ENCODE results near the gene FHIT.
"Not testable (repeated sequence)": the region's sequence is repeated elsewhere in the genome, so short reads cannot be mapped to it uniquely, and the experiment has no call there.

The FHIT gene

DNA sequence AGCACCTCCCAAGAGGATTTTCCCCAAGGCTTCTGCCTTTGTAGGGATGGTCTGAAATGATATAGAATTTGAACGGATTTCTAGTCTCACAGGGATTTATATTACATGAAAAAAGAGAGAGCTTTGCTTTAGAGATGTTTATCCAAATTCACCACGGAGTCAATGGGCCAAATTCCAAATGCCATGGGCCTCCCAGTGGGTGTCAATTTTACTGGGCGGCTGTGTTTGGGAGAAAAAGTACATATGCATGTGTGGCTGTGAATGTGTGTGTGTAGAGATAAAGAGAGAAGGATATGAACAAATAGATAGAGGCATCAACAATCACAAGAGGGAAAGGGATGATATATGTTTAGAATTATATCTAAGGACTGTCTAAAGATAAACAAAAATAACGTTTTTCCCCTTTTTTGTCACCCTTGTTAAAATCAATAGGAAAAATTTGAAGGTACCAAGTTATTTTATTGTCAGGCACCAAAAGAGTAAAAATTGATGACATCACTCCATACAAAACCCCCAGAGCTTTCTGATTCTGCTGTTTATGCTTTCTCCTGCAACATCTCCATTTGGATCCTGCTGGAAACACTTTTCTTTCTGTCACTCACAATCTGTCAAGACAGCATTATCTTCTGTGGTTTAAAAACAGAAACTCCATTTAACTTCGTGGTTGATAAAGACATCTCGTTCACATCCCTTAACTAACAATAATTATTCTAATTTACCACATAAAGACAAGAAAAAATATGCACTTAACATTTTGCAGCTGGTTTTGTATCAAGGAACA lies 160.7 kb downstream of the FHIT start:
- H3K36me3 Mint-ChIP-seq (ENCODE audit: low read depth): no peaks in the 10 kb centered on the region
- DNase-seq: no peak
- no peaks in the 10 kb centered on the region for H3K27me3 Mint-ChIP-seq
- H3K4me3 Mint-ChIP-seq: no peak overlapping the region
- no peak overlapping the region for H3K27ac Mint-ChIP-seq
- no peaks in the 10 kb centered on the region for H3K4me1 Mint-ChIP-seq (ENCODE audit: low read depth)
- peaks cover 2% of the 10 kb centered on the region for H3K9me3 Mint-ChIP-seq

DNA sequence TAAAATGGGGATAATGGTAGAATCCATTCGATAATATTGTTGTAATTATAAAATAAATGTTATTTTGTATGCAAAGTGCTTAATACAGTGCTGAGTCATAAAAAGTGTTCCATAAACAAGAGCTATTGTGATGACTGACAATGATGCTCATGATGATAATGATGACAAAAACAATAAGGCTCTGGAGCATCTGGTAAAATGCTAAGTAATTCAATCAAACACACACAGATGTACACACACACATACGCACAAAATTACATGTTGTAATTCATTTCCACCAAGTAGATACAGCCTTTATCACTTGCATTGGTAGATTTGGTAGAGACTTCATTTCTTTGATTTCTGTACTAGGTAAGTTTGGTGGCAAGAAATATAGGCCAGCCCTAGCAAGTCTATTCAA lies 163.8 kb downstream of the FHIT start:
- Mint-ChIP-seq H3K27ac (no peak overlapping the region), H3K4me1 (ENCODE audit: low read depth) (no peaks in the 10 kb centered on the region), H3K9me3 (peaks cover 8% of the 10 kb centered on the region), H3K36me3 (ENCODE audit: low read depth) (no peaks in the 10 kb centered on the region), H3K4me3 (no peak overlapping the region), H3K27me3 (no peaks in the 10 kb centered on the region)
- no peak for DNase-seq

DNA sequence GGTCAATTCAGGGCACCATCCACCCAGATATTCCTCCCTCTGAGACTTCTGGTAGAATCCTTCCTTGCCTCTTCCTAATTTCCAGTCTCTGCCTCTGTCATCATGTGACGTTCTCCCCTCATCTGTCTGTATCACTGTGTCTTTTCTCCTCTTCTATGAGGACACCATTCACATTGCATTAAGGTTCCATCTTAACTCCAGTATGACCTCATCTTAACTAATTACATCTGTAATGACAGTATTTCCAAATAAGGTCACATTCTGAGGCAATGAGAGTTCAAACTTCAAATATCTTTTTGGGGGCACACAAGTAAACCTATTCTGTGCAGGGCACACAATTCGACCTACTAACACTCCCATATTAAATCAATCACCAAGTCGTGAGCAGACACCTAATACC lies 169.7 kb downstream of the FHIT start:
- Mint-ChIP-seq H3K4me3 (no peak overlapping the region), H3K27me3 (no peaks in the 10 kb centered on the region), H3K36me3 (ENCODE audit: low read depth) (no peaks in the 10 kb centered on the region), H3K9me3 (peaks cover 6% of the 10 kb centered on the region), H3K27ac (no peak overlapping the region), H3K4me1 (ENCODE audit: low read depth) (no peaks in the 10 kb centered on the region)
- no peak for DNase-seq

GRCh38 chr3:61080737-61081445 lies 170.4 kb downstream of the FHIT start:
- H3K36me3 Mint-ChIP-seq (ENCODE audit: low read depth): no peaks in the 10 kb centered on the region
- H3K4me3 Mint-ChIP-seq: no peak overlapping the region
- no peaks in the 10 kb centered on the region for H3K27me3 Mint-ChIP-seq
- no peaks in the 10 kb centered on the region for H3K4me1 Mint-ChIP-seq (ENCODE audit: low read depth)
- H3K9me3 Mint-ChIP-seq: peaks cover 6% of the 10 kb centered on the region
- H3K27ac Mint-ChIP-seq: no peak overlapping the region
- no peak for DNase-seq

- H3K27me3 Mint-ChIP-seq: no peaks in the 10 kb centered on the region
- H3K4me1 Mint-ChIP-seq (ENCODE audit: low read depth): no peaks in the 10 kb centered on the region
- DNase-seq: no peak
- no peaks in the 10 kb centered on the region for H3K36me3 Mint-ChIP-seq (ENCODE audit: low read depth)
- H3K4me3 Mint-ChIP-seq: no peak overlapping the region
- no peaks in the 10 kb centered on the region for H3K9me3 Mint-ChIP-seq
- H3K27ac Mint-ChIP-seq: no peak overlapping the region
These were observed 173.1 kb downstream of the FHIT start for GRCh38 chr3:61078048-61078752.

DNA sequence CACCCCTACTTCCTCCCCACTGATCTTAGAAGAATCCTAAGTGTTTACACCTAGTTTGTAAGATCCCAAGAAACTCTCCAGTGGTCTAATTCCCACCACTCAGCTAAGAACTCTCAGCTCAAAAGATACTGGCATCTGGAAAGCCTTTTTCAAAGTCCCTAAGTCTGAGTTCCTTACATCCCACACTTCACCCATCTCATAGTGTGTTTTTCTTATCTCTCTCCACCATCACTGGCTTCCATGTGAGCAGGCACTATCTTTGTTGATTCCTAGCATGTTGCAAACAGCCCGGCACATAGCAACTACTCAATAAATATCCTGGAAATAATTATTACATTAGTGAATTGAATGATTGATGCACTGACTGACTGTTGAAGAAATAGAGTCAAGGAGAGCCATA lies 173.7 kb downstream of the FHIT start:
- no peak overlapping the region for H3K4me3 Mint-ChIP-seq

DNA sequence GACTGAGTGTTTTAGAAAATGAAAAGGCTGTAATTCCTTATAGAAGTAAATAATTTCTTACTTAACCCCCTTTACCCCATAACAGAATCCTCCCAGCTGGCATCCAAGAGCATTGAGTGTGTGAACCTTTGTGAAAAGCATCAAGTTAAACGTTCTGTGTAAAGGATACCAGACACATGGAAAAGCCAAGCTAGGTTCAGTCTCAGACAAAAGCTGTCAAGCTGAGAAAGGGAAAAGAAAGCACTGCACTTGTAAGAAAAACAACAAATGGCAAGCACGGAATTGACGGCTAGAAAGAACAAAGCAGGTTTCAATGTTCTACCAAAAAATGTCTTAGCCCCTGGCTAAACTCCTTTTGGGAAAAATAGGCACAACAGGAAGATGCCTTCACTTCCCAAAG lies 176.5 kb downstream of the FHIT start:
- H3K9me3 Mint-ChIP-seq: no peaks in the 10 kb centered on the region
- no peak overlapping the region for H3K4me3 Mint-ChIP-seq
- H3K27me3 Mint-ChIP-seq: no peaks in the 10 kb centered on the region
- H3K27ac Mint-ChIP-seq: no peak overlapping the region
- DNase-seq: no peak
- H3K36me3 Mint-ChIP-seq (ENCODE audit: low read depth): no peaks in the 10 kb centered on the region
- H3K4me1 Mint-ChIP-seq (ENCODE audit: low read depth): no peaks in the 10 kb centered on the region

More for the DNA sequence above, 173.7 kb downstream of the FHIT start:
- H3K27me3 Mint-ChIP-seq: no peaks in the 10 kb centered on the region
- H3K9me3 Mint-ChIP-seq: no peaks in the 10 kb centered on the region
- no peaks in the 10 kb centered on the region for H3K4me1 Mint-ChIP-seq (ENCODE audit: low read depth)
- no peak overlapping the region for H3K27ac Mint-ChIP-seq
- no peaks in the 10 kb centered on the region for H3K36me3 Mint-ChIP-seq (ENCODE audit: low read depth)
- DNase-seq: no peak

- Mint-ChIP-seq H3K4me1 (ENCODE audit: low read depth) (no peaks in the 10 kb centered on the region), H3K36me3 (ENCODE audit: low read depth) (no peaks in the 10 kb centered on the region), H3K9me3 (no peaks in the 10 kb centered on the region), H3K27me3 (no peaks in the 10 kb centered on the region), H3K27ac (no peak overlapping the region), H3K4me3 (no peak overlapping the region)
- no peak for DNase-seq
These were observed 177.6 kb downstream of the FHIT start for GRCh38 chr3:61073566-61074165.

DNA sequence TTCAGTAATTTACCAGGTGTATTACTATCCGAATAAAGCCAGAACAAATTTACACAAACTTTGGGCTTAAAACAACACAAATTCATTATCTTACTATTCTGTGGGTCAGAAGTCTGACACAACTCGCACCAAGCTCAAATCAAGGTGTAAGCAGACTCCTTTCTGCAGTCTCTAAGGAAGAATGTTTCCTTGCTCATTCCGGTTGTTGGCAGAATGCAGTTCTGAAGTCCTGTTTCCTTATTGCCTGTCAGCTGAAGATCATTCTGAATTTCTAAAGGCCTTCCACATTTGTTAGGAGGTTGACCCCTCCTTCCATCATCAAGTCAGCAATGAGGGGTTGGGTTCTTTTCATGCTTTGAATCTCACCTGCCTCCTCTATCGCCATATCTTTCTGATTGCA lies 183.2 kb downstream of the FHIT start:
- Mint-ChIP-seq H3K4me1 (ENCODE audit: low read depth) (no peaks in the 10 kb centered on the region), H3K36me3 (ENCODE audit: low read depth) (no peaks in the 10 kb centered on the region), H3K27ac (no peak overlapping the region), H3K9me3 (peaks cover 4% of the 10 kb centered on the region), H3K4me3 (no peak overlapping the region), H3K27me3 (no peaks in the 10 kb centered on the region)
- no peak for DNase-seq

GRCh38 chr3:61066800-61067199 lies 184.5 kb downstream of the FHIT start:
- peaks cover 4% of the 10 kb centered on the region for H3K9me3 Mint-ChIP-seq
- no peak overlapping the region for H3K27ac Mint-ChIP-seq
- H3K4me3 Mint-ChIP-seq: no peak overlapping the region
- H3K27me3 Mint-ChIP-seq: no peaks in the 10 kb centered on the region
- no peak for DNase-seq
- H3K4me1 Mint-ChIP-seq (ENCODE audit: low read depth): no peaks in the 10 kb centered on the region
- no peaks in the 10 kb centered on the region for H3K36me3 Mint-ChIP-seq (ENCODE audit: low read depth)

GRCh38 chr3:61066222-61066621 lies 185.0 kb downstream of the FHIT start:
- H3K9me3 Mint-ChIP-seq; H3K4me3 Mint-ChIP-seq; H3K4me1 Mint-ChIP-seq (ENCODE audit: low read depth); H3K27ac Mint-ChIP-seq; H3K36me3 Mint-ChIP-seq (ENCODE audit: low read depth); DNase-seq; H3K27me3 Mint-ChIP-seq: not testable (repeated sequence)

GRCh38 chr3:61065451-61066011 lies 185.7 kb downstream of the FHIT start:
- no peaks in the 10 kb centered on the region for H3K27me3 Mint-ChIP-seq

DNA sequence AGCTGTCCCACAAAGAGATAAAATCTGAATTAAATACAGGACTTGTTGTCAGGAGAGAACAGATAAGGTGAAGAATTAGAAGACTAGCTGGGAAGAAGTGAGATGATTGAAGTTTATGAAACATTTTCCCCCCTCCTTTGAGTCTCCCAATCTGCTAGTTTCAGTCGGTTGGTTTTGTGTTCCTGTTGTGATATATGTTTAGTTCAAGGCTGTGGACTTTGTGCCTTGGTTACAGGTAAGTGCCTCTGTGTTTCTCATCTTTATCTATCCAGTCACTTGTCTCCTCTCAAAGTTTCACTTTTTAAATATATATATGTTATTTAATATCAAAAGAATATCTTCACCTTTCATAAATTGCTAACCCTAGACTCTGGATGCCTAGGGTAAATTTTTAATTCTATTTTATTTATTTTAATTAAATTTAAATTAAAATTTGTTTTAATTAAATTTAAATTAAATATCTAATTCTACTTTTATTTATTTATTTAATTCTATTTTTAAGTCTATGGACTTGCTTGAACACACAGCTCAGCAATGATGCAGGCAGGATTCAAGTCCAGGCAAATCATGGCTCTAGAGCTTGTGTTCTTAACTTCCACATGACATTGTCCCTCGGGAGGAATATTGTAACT lies 190.0 kb downstream of the FHIT start:
- H3K4me1 Mint-ChIP-seq (ENCODE audit: low read depth): no peaks in the 10 kb centered on the region

More at GRCh38 chr3:61065451-61066011, 185.7 kb downstream of the FHIT start:
- H3K4me3 Mint-ChIP-seq: no peak overlapping the region
- no peaks in the 10 kb centered on the region for H3K36me3 Mint-ChIP-seq (ENCODE audit: low read depth)
- DNase-seq: no peak
- H3K4me1 Mint-ChIP-seq (ENCODE audit: low read depth): no peaks in the 10 kb centered on the region
- H3K9me3 Mint-ChIP-seq: peaks cover 4% of the 10 kb centered on the region
- H3K27ac Mint-ChIP-seq: no peak overlapping the region

GRCh38 chr3:61060411-61060861 lies 190.8 kb downstream of the FHIT start:
- Mint-ChIP-seq H3K4me1 (ENCODE audit: low read depth) (no peaks in the 10 kb centered on the region), H3K36me3 (ENCODE audit: low read depth) (no peaks in the 10 kb centered on the region), H3K4me3 (no peak overlapping the region), H3K9me3 (peaks cover 4% of the 10 kb centered on the region), H3K27ac (no peak overlapping the region), H3K27me3 (no peaks in the 10 kb centered on the region)
- no peak for DNase-seq

More for the DNA sequence above, 190.0 kb downstream of the FHIT start:
- no peak for DNase-seq
- Mint-ChIP-seq H3K27me3 (no peaks in the 10 kb centered on the region), H3K9me3 (peaks cover 4% of the 10 kb centered on the region), H3K4me3 (no peak overlapping the region), H3K27ac (no peak overlapping the region), H3K36me3 (ENCODE audit: low read depth) (no peaks in the 10 kb centered on the region)

All from activated T-cell treated with anti-CD3 and anti-CD28 coated beads, Interleukin-2, amount 50 U/mL, for 24 hours (primary cell).